Measurements from ENCODE around the gene TRAPPC2L.

DNA sequence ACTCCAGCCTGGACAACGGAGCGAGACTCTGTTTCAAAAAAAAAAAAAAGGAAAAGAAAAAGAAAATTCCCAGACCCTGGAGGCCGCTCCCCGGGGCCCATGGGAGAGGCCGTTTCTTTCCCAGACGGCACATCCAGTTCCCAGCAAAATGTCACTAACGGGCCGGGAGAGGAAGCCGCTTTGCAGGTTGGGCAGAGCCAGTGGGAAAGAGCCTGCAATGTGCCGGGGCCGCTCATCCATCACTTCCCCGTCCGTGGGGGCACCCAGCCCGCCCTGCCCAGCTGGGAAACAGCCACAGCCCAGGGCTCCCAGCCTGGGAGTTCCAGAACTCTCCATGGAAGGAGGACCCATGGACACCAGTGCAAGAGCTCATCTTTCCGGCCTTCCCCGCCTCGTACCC is 51.4 kb downstream of the TRAPPC2L start:
- TF ChIP-seq, protein P1, sequence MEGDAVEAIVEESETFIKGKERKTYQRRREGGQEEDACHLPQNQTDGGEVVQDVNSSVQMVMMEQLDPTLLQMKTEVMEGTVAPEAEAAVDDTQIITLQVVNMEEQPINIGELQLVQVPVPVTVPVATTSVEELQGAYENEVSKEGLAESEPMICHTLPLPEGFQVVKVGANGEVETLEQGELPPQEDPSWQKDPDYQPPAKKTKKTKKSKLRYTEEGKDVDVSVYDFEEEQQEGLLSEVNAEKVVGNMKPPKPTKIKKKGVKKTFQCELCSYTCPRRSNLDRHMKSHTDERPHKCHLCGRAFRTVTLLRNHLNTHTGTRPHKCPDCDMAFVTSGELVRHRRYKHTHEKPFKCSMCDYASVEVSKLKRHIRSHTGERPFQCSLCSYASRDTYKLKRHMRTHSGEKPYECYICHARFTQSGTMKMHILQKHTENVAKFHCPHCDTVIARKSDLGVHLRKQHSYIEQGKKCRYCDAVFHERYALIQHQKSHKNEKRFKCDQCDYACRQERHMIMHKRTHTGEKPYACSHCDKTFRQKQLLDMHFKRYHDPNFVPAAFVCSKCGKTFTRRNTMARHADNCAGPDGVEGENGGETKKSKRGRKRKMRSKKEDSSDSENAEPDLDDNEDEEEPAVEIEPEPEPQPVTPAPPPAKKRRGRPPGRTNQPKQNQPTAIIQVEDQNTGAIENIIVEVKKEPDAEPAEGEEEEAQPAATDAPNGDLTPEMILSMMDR (conservative IDR thresholded peaks at IDR 0.05; ENCODE audit: low read length) = no peak
- TF ChIP-seq EZH2phosphoT487 (IDR thresholded peaks at IDR 0.05; ENCODE audit: borderline replicate concordance, low read depth, low read length) = no peak
